ENCODE results near the gene TBC1D5. TPM values are rescaled to one million over a fixed set of nuclear protein-coding genes. Genes with fewer than 3 reads are reported as not detected.

The TBC1D5 gene
- total and polyA plus RNA-seq, 2 of the 8 experiments (the other 6 are each of a cell fraction or from before 2014, with no cell fraction given): 11.0 to 22.9 TPM

- TF ChIP-seq CHD7 (IDR thresholded peaks at IDR 0.05; ENCODE audit: insufficient replicate concordance, low read length): no peak
- no peak for TF ChIP-seq RNF2 (IDR thresholded peaks at IDR 0.05; ENCODE audit: borderline replicate concordance, low read depth, low read length, missing control alignments, poor library complexity, severe bottlenecking)
- TF ChIP-seq ZNF274 (IDR thresholded peaks at IDR 0.05; ENCODE audit: borderline replicate concordance, extremely low read depth, low read length): no peak
- TF ChIP-seq TAF1 (IDR thresholded peaks at IDR 0.05; ENCODE audit: low read depth, low read length): no peak
Measured at GRCh38 chr3:17783426-17783825, 41.0 kb upstream of the TBC1D5 start (continued).
